Spinal cord (tissue), 10 donors: ENCODE data around the gene PPM1J. TPM values are rescaled to one million over a fixed set of nuclear protein-coding genes. Genes with fewer than 3 reads are reported as not detected.
"Not testable (repeated sequence)": the region's sequence is repeated elsewhere in the genome, so short reads cannot be mapped to it uniquely, and the experiment has no call there.

Source experiments
- DNase-seq, 6 donors: peaks; one replicate each; pipeline versions ENCODE4 v3.0.0 to v3.0.0-alpha.2; 2013 to 2015; ENCODE audit warnings: low spot score in 6 of 6, low read depth in 4 of 6
- H3K27ac ChIP-seq: one replicate; pipeline ENCODE4 v1.5.1; 2013; ENCODE audit warnings: low read depth, low read length, control low read depth
- H3K27me3 ChIP-seq: one replicate; pipeline ENCODE4 v1.6.1; 2013; ENCODE audit warnings: low read length; ENCODE audit not compliant: control insufficient read depth, insufficient read depth
- H3K36me3 ChIP-seq: one replicate; pipeline ENCODE4 v1.6.1; 2013; ENCODE audit warnings: low read length; ENCODE audit not compliant: control insufficient read depth, insufficient read depth
- H3K4me1 ChIP-seq: one replicate; pipeline ENCODE4 v1.6.1; 2013; ENCODE audit warnings: low read length; ENCODE audit not compliant: control insufficient read depth, insufficient read depth
- H3K4me3 ChIP-seq: one replicate; pipeline ENCODE4 v1.5.1; 2013; ENCODE audit warnings: low read depth, low read length, control low read depth
- H3K9me3 ChIP-seq: one replicate; pipeline ENCODE4 v1.6.1; 2013; ENCODE audit warnings: low read length; ENCODE audit not compliant: control insufficient read depth, insufficient read depth
- WGBS: methylation state at CpG from one replicate; pipeline ENCODE4 v1.1.5; 2013; ENCODE audit warnings: missing lambda C conversion rate; ENCODE audit not compliant: insufficient coverage; 5-methylcytosine and 5-hydroxymethylcytosine counted together
- polyA plus RNA-seq, 2 donors: library from polyadenylated mRNA; unstranded; fragments of 120-200 nt; gene quantifications; one replicate each; pipeline ENCODE4 v1.2.1, GENCODE V29; 2013; ENCODE audit not compliant: insufficient read length in 2 of 2
- total RNA-seq, 2 donors: library from RNA; depleted of rRNA in 1 of 2; stranded (reverse); fragments of 120-200 nt in 1 of 2; fragments of >200 nt in 1 of 2; gene quantifications; one replicate each; pipeline versions ENCODE4 v1.2.3 to v1.2.4, GENCODE V29; 2013 to 2014
- donor health status: healthy.

The PPM1J gene
- total and polyA plus RNA-seq, 4 donors: 2.2 to 7.4 (median 5.5) TPM

GRCh38 chr1:112743174-112744008 lies 28.3 kb upstream of the PPM1J start:
- Histone ChIP-seq H3K27ac (no peak overlapping the region), H3K4me1 (peaks cover 11% of the 10 kb centered on the region), H3K27me3 (peaks cover 40% of the 10 kb centered on the region), H3K9me3 (peaks cover 2% of the 10 kb centered on the region), H3K4me3 (no peak overlapping the region), H3K36me3 (no peaks in the 10 kb centered on the region)
- WGBS: 5% methylated on average over 36 of the region's 54 CpGs
- peak in 1 of 6 donors; percentile 29 for DNase-seq

- no peaks in the 10 kb centered on the region for H3K36me3 ChIP-seq
- H3K4me3 ChIP-seq: no peak overlapping the region
- peaks cover 14% of the 10 kb centered on the region for H3K27me3 ChIP-seq
- no peak for DNase-seq
- H3K9me3 ChIP-seq: no peaks in the 10 kb centered on the region
- no peak overlapping the region for H3K27ac ChIP-seq
- WGBS: 88% methylated on average over 3 of the region's 3 CpGs
- no peaks in the 10 kb centered on the region for H3K4me1 ChIP-seq
Measured at GRCh38 chr1:112737573-112737972, 22.4 kb upstream of the PPM1J start.

DNA sequence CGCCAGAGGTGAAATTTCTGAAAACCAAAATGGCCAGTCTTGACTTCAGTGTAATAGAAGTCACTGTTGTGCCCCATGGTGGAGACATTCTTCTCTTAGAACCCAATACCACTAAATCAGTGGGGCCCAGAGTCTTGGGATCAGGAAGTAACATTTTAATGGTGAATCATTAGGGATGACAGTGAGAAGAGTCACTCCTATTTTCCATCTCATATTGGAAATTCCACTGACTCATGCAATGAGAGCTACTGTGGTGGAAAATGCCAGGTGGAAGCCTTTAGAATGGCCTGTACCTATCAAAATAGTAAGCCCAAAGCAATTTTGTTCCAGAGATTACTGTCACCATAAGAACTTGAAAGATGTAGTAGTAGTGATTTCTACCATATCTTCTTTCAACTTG lies 20.6 kb upstream of the PPM1J start:
- Histone ChIP-seq H3K4me1 (no peaks in the 10 kb centered on the region), H3K36me3 (no peaks in the 10 kb centered on the region), H3K27me3 (peaks cover 4% of the 10 kb centered on the region), H3K4me3 (no peak overlapping the region), H3K27ac (no peak overlapping the region), H3K9me3 (no peaks in the 10 kb centered on the region)
- no peak for DNase-seq
- no CpG with 5 or more reads among the region's 1 CpG for WGBS

- H3K27me3 ChIP-seq: no peaks in the 10 kb centered on the region
- no peaks in the 10 kb centered on the region for H3K4me1 ChIP-seq
- H3K36me3 ChIP-seq: no peaks in the 10 kb centered on the region
- H3K4me3 ChIP-seq: no peak overlapping the region
- H3K9me3 ChIP-seq: no peaks in the 10 kb centered on the region
- no peak overlapping the region for H3K27ac ChIP-seq
- WGBS: 100% methylated on average over 1 of the region's 1 CpG
- DNase-seq: no peak
Measured at GRCh38 chr1:112731451-112731850, 16.3 kb upstream of the PPM1J start.

DNA sequence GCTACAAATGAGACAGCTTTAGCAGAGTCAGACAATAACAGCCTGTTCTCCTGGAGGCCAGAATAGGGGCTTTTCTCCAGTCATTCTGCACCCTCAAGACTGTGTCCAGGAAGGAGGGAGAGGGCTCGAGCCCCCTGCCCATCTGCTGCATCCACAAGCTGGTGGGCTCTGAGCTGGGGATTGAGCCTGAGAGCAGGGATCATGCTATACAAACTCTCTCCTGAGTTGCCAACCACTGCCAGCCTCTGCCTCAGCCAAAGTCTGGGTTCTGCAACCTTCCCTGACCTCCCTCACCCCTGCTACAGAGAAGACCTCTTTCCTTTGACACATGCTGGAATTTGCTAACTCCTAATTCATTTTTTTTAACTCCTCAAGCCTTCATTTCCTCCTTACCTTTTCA lies 14.8 kb upstream of the PPM1J start:
- Histone ChIP-seq H3K4me3 (no peak overlapping the region), H3K9me3 (no peaks in the 10 kb centered on the region), H3K4me1 (no peaks in the 10 kb centered on the region), H3K27ac (no peak overlapping the region), H3K27me3 (no peaks in the 10 kb centered on the region), H3K36me3 (no peaks in the 10 kb centered on the region)
- no CpG with 5 or more reads among the region's 1 CpG for WGBS
- no peak for DNase-seq

GRCh38 chr1:112729011-112729410 lies 13.9 kb upstream of the PPM1J start:
- not testable (repeated sequence) for H3K4me1 ChIP-seq, DNase-seq, H3K36me3 ChIP-seq, H3K27me3 ChIP-seq, H3K9me3 ChIP-seq, H3K27ac ChIP-seq, H3K4me3 ChIP-seq
- WGBS: 83% methylated on average over 1 of the region's 3 CpGs

GRCh38 chr1:112728306-112728971 lies 13.3 kb upstream of the PPM1J start:
- 92% methylated on average over 19 of the region's 33 CpGs for WGBS
- H3K27ac ChIP-seq, H3K9me3 ChIP-seq, H3K4me3 ChIP-seq, H3K4me1 ChIP-seq, H3K36me3 ChIP-seq, H3K27me3 ChIP-seq, DNase-seq: not testable (repeated sequence)

GRCh38 chr1:112727716-112728115 lies 12.6 kb upstream of the PPM1J start:
- Histone ChIP-seq H3K36me3 (no peaks in the 10 kb centered on the region), H3K4me1 (peaks cover 6% of the 10 kb centered on the region), H3K27ac (no peak overlapping the region), H3K27me3 (no peaks in the 10 kb centered on the region), H3K9me3 (no peaks in the 10 kb centered on the region), H3K4me3 (no peak overlapping the region)
- DNase-seq: no peak
- WGBS: 33% methylated on average over 1 of the region's 2 CpGs

DNA sequence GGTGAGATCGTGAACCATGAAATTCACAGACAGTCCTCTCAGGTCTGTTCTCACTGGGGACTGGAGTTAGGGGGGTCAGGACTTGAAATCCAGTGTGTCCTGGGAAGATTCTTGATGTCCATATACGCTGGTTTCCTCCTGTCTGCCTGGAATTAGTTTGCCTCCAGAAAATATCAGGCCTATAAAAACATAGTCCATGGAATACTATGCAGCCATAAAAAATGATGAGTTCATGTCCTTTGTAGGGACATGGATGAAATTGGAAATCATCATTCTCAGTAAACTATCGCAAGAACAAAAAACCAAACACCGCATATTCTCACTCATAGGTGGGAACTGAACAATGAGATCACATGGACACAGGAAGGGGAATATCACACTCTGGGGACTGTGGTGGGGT lies 9.1 kb upstream of the PPM1J start:
- peaks cover 15% of the 10 kb centered on the region for H3K4me1 ChIP-seq
- 100% methylated on average over 1 of the region's 4 CpGs for WGBS
- DNase-seq: not testable (repeated sequence)

GRCh38 chr1:112723511-112723839 lies 8.3 kb upstream of the PPM1J start:
- no peaks in the 10 kb centered on the region for H3K36me3 ChIP-seq
- WGBS: 79% methylated on average over 5 of the region's 8 CpGs
- H3K27ac ChIP-seq: no peak overlapping the region
- H3K9me3 ChIP-seq: no peaks in the 10 kb centered on the region
- peaks cover 21% of the 10 kb centered on the region for H3K4me1 ChIP-seq
- no peak for DNase-seq
- no peak overlapping the region for H3K4me3 ChIP-seq
- peaks cover 4% of the 10 kb centered on the region for H3K27me3 ChIP-seq

More for the DNA sequence above, 9.1 kb upstream of the PPM1J start:
- not testable (repeated sequence) for H3K27me3 ChIP-seq, H3K9me3 ChIP-seq, H3K36me3 ChIP-seq, H3K27ac ChIP-seq, H3K4me3 ChIP-seq
